ENCODE data around the gene GSK3A. TPM values are rescaled to one million over a fixed set of nuclear protein-coding genes. Genes with fewer than 3 reads are reported as not detected.

GSK3A gene
- total and polyA plus RNA-seq, 9 of the 15 experiments (the other 6 are each of a cell fraction or from before 2014, with no cell fraction given): 0.62 to 90.7 (median 33.3) TPM

DNA sequence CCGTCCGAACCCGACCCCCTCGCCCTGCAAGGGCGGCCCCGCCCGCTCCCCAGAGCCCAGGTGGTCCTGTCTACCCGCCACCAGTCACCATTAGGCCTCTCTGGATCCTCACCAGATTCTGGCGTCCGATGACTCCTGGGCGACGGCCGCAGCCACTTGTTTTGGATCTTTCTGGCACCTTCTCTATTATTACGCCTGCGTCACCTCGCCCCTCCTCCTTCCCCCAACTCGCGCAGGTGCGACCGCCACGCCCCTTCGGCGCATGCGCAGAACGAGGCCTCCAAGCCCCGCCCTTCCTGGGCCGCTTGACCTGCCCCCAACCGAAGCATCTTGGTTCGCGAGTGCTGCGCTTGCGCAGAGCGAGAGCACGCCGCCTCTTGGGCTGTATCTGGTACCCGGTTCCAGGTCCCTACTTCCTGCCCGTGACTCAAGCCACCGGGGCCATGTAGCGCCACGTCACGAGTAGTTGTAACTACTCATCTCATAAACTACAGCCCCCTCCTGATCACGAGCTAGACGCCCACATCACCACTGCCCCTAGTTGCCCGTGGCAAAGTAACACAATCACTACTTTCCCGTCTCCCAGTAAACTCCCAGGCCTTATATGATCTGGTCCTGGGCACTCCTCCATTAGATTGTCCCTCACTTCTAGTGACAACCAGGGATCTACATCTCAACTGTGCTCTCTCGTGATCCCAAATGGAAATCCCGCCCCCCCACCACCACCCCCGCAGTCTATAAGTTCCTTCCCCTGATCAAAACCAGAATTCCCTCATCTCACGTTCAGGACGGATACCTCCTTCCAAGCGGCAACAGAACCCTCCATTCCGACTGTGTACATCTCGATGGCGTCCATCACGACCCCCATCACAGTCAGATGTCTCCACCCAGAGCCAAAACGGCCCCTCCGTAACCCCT lies 24.6 kb downstream of the GSK3A start, which contains the start of gene DEDD2 (continued):
- TF ChIP-seq, protein P1, sequence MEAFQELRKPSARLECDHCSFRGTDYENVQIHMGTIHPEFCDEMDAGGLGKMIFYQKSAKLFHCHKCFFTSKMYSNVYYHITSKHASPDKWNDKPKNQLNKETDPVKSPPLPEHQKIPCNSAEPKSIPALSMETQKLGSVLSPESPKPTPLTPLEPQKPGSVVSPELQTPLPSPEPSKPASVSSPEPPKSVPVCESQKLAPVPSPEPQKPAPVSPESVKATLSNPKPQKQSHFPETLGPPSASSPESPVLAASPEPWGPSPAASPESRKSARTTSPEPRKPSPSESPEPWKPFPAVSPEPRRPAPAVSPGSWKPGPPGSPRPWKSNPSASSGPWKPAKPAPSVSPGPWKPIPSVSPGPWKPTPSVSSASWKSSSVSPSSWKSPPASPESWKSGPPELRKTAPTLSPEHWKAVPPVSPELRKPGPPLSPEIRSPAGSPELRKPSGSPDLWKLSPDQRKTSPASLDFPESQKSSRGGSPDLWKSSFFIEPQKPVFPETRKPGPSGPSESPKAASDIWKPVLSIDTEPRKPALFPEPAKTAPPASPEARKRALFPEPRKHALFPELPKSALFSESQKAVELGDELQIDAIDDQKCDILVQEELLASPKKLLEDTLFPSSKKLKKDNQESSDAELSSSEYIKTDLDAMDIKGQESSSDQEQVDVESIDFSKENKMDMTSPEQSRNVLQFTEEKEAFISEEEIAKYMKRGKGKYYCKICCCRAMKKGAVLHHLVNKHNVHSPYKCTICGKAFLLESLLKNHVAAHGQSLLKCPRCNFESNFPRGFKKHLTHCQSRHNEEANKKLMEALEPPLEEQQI (IDR thresholded peaks at IDR 0.05): no peak
- TF ChIP-seq TRIM28 (IDR thresholded peaks at IDR 0.05): no peak
- no peak for TF ChIP-seq GTF2A2 (tag; IDR thresholded peaks at IDR 0.05)
- TF ChIP-seq RFX1 (IDR thresholded peaks at IDR 0.05): no peak; the same call in 1 of the 2 replicates
- TF ChIP-seq TEAD2 (tag; IDR thresholded peaks at IDR 0.05): no peak
- peak; percentile 41; the same call in 1 of the 2 replicates for TF ChIP-seq L3MBTL2 (IDR thresholded peaks at IDR 0.05)
- TF ChIP-seq, protein P2, sequence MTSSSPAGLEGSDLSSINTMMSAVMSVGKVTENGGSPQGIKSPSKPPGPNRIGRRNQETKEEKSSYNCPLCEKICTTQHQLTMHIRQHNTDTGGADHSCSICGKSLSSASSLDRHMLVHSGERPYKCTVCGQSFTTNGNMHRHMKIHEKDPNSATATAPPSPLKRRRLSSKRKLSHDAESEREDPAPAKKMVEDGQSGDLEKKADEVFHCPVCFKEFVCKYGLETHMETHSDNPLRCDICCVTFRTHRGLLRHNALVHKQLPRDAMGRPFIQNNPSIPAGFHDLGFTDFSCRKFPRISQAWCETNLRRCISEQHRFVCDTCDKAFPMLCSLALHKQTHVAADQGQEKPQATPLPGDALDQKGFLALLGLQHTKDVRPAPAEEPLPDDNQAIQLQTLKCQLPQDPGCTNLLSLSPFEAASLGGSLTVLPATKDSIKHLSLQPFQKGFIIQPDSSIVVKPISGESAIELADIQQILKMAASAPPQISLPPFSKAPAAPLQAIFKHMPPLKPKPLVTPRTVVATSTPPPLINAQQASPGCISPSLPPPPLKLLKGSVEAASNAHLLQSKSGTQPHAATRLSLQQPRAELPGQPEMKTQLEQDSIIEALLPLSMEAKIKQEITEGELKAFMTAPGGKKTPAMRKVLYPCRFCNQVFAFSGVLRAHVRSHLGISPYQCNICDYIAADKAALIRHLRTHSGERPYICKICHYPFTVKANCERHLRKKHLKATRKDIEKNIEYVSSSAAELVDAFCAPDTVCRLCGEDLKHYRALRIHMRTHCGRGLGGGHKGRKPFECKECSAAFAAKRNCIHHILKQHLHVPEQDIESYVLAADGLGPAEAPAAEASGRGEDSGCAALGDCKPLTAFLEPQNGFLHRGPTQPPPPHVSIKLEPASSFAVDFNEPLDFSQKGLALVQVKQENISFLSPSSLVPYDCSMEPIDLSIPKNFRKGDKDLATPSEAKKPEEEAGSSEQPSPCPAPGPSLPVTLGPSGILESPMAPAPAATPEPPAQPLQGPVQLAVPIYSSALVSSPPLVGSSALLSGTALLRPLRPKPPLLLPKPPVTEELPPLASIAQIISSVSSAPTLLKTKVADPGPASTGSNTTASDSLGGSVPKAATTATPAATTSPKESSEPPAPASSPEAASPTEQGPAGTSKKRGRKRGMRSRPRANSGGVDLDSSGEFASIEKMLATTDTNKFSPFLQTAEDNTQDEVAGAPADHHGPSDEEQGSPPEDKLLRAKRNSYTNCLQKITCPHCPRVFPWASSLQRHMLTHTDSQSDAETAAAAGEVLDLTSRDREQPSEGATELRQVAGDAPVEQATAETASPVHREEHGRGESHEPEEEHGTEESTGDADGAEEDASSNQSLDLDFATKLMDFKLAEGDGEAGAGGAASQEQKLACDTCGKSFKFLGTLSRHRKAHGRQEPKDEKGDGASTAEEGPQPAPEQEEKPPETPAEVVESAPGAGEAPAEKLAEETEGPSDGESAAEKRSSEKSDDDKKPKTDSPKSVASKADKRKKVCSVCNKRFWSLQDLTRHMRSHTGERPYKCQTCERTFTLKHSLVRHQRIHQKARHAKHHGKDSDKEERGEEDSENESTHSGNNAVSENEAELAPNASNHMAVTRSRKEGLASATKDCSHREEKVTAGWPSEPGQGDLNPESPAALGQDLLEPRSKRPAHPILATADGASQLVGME (CRISPR knock-in tag; IDR thresholded peaks at IDR 0.05): 0 out of 2 replicates have a peak, but pooled peaks have one; percentile 56
- TF ChIP-seq PHTF2 (CRISPR knock-in tag; IDR thresholded peaks at IDR 0.05): no peak
- TF ChIP-seq CBX2 (IDR thresholded peaks at IDR 0.05; ENCODE audit: insufficient read depth, low read length, poor library complexity, severe bottlenecking): no peak
- TF ChIP-seq TEAD1 (CRISPR knock-in tag; IDR thresholded peaks at IDR 0.05): no peak; a peak in 1 of 4 replicates
- no peak for TF ChIP-seq PYGO2 (tag; IDR thresholded peaks at IDR 0.05)
- TF ChIP-seq, protein P3, sequence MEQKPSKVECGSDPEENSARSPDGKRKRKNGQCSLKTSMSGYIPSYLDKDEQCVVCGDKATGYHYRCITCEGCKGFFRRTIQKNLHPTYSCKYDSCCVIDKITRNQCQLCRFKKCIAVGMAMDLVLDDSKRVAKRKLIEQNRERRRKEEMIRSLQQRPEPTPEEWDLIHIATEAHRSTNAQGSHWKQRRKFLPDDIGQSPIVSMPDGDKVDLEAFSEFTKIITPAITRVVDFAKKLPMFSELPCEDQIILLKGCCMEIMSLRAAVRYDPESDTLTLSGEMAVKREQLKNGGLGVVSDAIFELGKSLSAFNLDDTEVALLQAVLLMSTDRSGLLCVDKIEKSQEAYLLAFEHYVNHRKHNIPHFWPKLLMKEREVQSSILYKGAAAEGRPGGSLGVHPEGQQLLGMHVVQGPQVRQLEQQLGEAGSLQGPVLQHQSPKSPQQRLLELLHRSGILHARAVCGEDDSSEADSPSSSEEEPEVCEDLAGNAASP (IDR thresholded peaks at IDR 0.05): no peak
- no peak for TF ChIP-seq SMAD3 (CRISPR knock-in tag; conservative IDR thresholded peaks at IDR 0.05)
- TF ChIP-seq TAF9B (IDR thresholded peaks at IDR 0.05; ENCODE audit: partially characterized antibody): no peak
- no peak for TF ChIP-seq CHCHD3 (CRISPR knock-in tag; IDR thresholded peaks at IDR 0.05)
- no peak for TF ChIP-seq RUNX1 (IDR thresholded peaks at IDR 0.05; ENCODE audit: low read depth)
- no peak for TF ChIP-seq FOXA1 (IDR thresholded peaks at IDR 0.05; ENCODE audit: borderline replicate concordance)
